ENCODE measurements around the gene CCR7. TPM values are rescaled to one million over a fixed set of nuclear protein-coding genes. Genes with fewer than 3 reads are reported as not detected.

Gene CCR7
- total and polyA plus RNA-seq, 2 of the 4 experiments (the other 2 are of a cell fraction), result 0.14 to 0.36 TPM

DNA sequence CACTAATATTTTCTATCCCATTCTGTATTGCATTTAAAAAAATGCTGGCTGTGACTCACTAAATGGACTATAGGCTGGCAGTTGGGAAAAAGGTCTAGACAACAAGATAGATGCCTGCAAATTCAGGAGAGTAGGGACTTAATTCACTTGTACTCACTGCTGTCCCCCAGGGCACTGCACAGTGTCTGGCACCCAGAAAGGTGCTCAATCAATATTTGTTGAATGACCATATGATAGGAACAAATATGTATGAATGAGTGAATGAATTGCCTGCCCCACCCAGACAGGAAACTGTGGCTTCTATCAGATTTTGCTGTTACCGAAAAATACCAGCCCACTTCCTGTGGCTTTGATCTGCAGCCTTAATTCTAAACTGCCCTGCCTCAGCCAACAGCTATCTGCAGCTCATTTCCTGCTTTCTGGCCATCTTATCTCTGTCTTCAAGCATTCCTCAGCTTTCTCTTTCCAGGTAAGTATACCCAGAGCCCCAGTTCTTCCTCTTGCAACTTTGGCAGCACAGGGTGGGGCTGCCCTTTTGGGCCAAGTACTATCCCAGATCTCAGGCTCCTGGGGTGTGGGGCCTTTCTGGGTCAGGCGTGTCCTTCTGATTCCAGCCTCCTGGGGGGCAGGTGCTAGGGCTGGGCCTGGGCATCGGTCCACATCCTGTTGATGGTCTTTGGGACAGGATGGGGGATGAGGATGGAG lies 48.5 kb downstream of the CCR7 start:
- Histone ChIP-seq H3K9me1 (ENCODE audit: insufficient read depth, low read length) (peaks cover 33% of the 10 kb centered on the region), H3K27ac (ENCODE audit: insufficient read depth, low read length) (peak overlapping the region; percentile 3; the same call in 1 of the 2 replicates), H2BK5ac (ENCODE audit: low read depth, low read length, poor library complexity, severe bottlenecking) (peak overlapping the region; percentile 75), H3K79me1 (ENCODE audit: low read depth in 1 of 2, low read length in 2 of 2) (peaks cover 5 to 11% of the 10 kb centered on the region in 2 experiments; a peak in 2 of 4 replicates), H3K9me3 (ENCODE audit: control insufficient read depth, insufficient read depth, low read length) (no peaks in the 10 kb centered on the region), H3K56ac (ENCODE audit: extremely low read depth, insufficient read depth, low read length) (peak overlapping the region; percentile 36; the same call in 1 of the 2 replicates), H3K4me1 (ENCODE audit: control insufficient read depth, insufficient read depth, low read length) (peaks cover 31% of the 10 kb centered on the region), H2BK120ac (ENCODE audit: low read depth, low read length) (peak overlapping the region; percentile 79), H4K20me1 (ENCODE audit: insufficient read depth, low read length) (no peaks in the 10 kb centered on the region), H2AK9ac (replicated peaks; ENCODE audit: low read depth, low read length, poor library complexity) (peak overlapping the region; percentile 86), H3K27me3 (ENCODE audit: control insufficient read depth, insufficient read depth, low read length) (no peaks in the 10 kb centered on the region), H3K14ac (replicated peaks; ENCODE audit: low read depth, low read length) (peak overlapping the region; percentile 75; the same call in 1 of the 2 replicates), H3K4me3 (ENCODE audit: insufficient read depth, low read depth, low read length) (no peak overlapping the region), H2AFZ (replicated peaks; ENCODE audit: low read length, poor library complexity) (peak overlapping the region; percentile 67), H3K4ac (ENCODE audit: low read depth, low read length) (peak overlapping the region; percentile 81), H3K18ac (ENCODE audit: low read depth, low read length) (peak overlapping the region; percentile 51; the same call in 1 of the 2 replicates), H4K8ac (ENCODE audit: low read depth in 2 of 2, low read length in 2 of 2) (peak overlapping the region; percentile 3 to 62), H3K36me3 (ENCODE audit: control insufficient read depth, insufficient read depth, low read length) (no peaks in the 10 kb centered on the region), H3K4me2 (ENCODE audit: low read depth, low read length) (no peak overlapping the region; the same call in 1 of the 2 replicates), H4K91ac (ENCODE audit: insufficient read depth, low read depth, low read length) (peak overlapping the region; percentile 48), H4K5ac (ENCODE audit: low read depth, low read length) (peak overlapping the region; percentile 26; the same call in 1 of the 2 replicates), H2BK15ac (ENCODE audit: low read depth, low read length) (peak overlapping the region; percentile 52; the same call in 2 of the 3 replicates), H2AK5ac (ENCODE audit: low read depth, low read length) (peak overlapping the region; percentile 87), H3K23ac (ENCODE audit: low read depth, low read length) (0 out of 2 replicates have a peak overlapping the region, but pooled peaks have one; percentile 21), H3K9ac (ENCODE audit: low read depth, low read length) (no peak overlapping the region), H2BK20ac (ENCODE audit: low read depth, low read length) (peak overlapping the region; percentile 77)
- intact Hi-C loops (cut with micrococcal nuclease), result no loop called here
- TF ChIP-seq, protein P1, sequence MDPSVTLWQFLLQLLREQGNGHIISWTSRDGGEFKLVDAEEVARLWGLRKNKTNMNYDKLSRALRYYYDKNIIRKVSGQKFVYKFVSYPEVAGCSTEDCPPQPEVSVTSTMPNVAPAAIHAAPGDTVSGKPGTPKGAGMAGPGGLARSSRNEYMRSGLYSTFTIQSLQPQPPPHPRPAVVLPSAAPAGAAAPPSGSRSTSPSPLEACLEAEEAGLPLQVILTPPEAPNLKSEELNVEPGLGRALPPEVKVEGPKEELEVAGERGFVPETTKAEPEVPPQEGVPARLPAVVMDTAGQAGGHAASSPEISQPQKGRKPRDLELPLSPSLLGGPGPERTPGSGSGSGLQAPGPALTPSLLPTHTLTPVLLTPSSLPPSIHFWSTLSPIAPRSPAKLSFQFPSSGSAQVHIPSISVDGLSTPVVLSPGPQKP (IDR thresholded peaks at IDR 0.05; ENCODE audit: borderline replicate concordance, low read depth, low read length), result no peak
- TF ChIP-seq RAD21 (IDR thresholded peaks at IDR 0.05; ENCODE audit: low read length), result no peak
- no peak for TF ChIP-seq CEBPB (IDR thresholded peaks at IDR 0.05; ENCODE audit: low read depth, low read length)
- TF ChIP-seq POLR2A (IDR thresholded peaks at IDR 0.05; ENCODE audit: low read depth, low read length), result no peak
- TF ChIP-seq FOS (IDR thresholded peaks at IDR 0.05; ENCODE audit: low read depth, low read length), result no peak
- CTCF ChIA-PET, result interaction anchor here (0.6 to 1.2 kb wide), 3 partner anchors 11 to 327 kb away, joined by 3 to 4 read pairs (median 3); no protein-coding TSS in a partner anchor
- POLR2A ChIA-PET (ENCODE audit: unreplicated experiment), result interaction anchor here (0.6 kb wide), 1 partner anchor 26 kb away, joined by 4 read pairs; no protein-coding TSS in a partner anchor
- dilution Hi-C loops (cut with HindIII; ENCODE audit: low sequenced_read_pairs, unreplicated experiment), result no loop called here
- DNase-seq, result no peak
- no TSS peak for BruUV-seq (replicated peaks)
- no peak for ATAC-seq (ENCODE audit: low read depth)
- 30% methylated on average over 2 of the region's 3 CpGs; no CpG with 5 or more reads in 1 of the 2 experiments for WGBS, 2 experiments (ENCODE audit: extremely low coverage in 2 of 2, insufficient read length in 1 of 2)
- in situ Hi-C loops (cut with MboI; ENCODE audit: low sequenced_read_pairs), result no loop called here

Data from IMR-90 (cell line).